CD4-positive, CD25-positive, alpha-beta regulatory T cell (primary cell): ENCODE data around the gene RPH3AL. TPM values are rescaled to one million over a fixed set of nuclear protein-coding genes. Genes with fewer than 3 reads are reported as not detected.

ENCODE experiments used
- ATAC-seq, 2 donors: fragments of 150-1000 bp; cut with Tn5 transposase; one replicate each; pipeline ENCODE4 v1.10.0; 2021; ENCODE audit warnings: low read depth in 2 of 2, moderate number of reproducible peaks in 2 of 2, moderate library complexity in 1 of 2
- DNase-seq, 3 donors: peaks; one replicate each; pipeline versions ENCODE4 v3.0.0 to v3.0.0-alpha.2; 2012 to 2022; ENCODE audit warnings: mixed read lengths in 1 of 3
- H3K27ac ChIP-seq: one replicate; pipeline ENCODE4 v1.7.0; 2013; ENCODE audit warnings: mild to moderate bottlenecking, low read length; ENCODE audit not compliant: insufficient read depth, poor library complexity, severe bottlenecking
- H3K27me3 ChIP-seq: one replicate; pipeline ENCODE4 v1.7.0; 2013; ENCODE audit warnings: low read length; ENCODE audit not compliant: control insufficient read depth, insufficient read depth
- H3K36me3 ChIP-seq: one replicate; pipeline ENCODE4 v1.7.0; 2013; ENCODE audit warnings: mild to moderate bottlenecking, low read length, moderate library complexity; ENCODE audit not compliant: control insufficient read depth, insufficient read depth
- H3K4me1 ChIP-seq: 2 replicates; pipeline ENCODE4 v1.7.0; 2013; ENCODE audit warnings: mild to moderate bottlenecking, low read length; ENCODE audit not compliant: insufficient read depth, control insufficient read depth, poor library complexity, severe bottlenecking
- H3K4me3 ChIP-seq: one replicate; pipeline ENCODE4 v1.7.0; 2013; ENCODE audit warnings: low read depth, mild to moderate bottlenecking, low read length, moderate library complexity
- H3K9me3 ChIP-seq, 2 experiments: 1 replicate in 1 of 2; 2 replicates in 1 of 2; pipeline ENCODE4 v1.7.0; 2013; ENCODE audit warnings: low read length in 2 of 2, mild to moderate bottlenecking in 1 of 2, moderate library complexity in 1 of 2; ENCODE audit not compliant: control insufficient read depth in 2 of 2
- H3K27ac Mint-ChIP-seq, 3 donors: one replicate each; pipeline ENCODE4 v1.8.0; 2020 to 2022; ENCODE audit warnings: mild to moderate bottlenecking in 3 of 3, mixed read lengths in 3 of 3, moderate library complexity in 2 of 3
- H3K27me3 Mint-ChIP-seq: one replicate; pipeline ENCODE4 v1.8.0; 2022; ENCODE audit warnings: mild to moderate bottlenecking, mixed read lengths
- H3K36me3 Mint-ChIP-seq: one replicate; pipeline ENCODE4 v1.8.0; 2020; ENCODE audit warnings: mixed read lengths
- H3K4me1 Mint-ChIP-seq, 4 donors: one replicate each; pipeline ENCODE4 v1.8.0; 2020 to 2022; ENCODE audit warnings: mixed read lengths in 4 of 4, mild to moderate bottlenecking in 1 of 4
- H3K4me3 Mint-ChIP-seq, 4 donors: one replicate each; pipeline ENCODE4 v1.8.0; 2020 to 2022; ENCODE audit warnings: mild to moderate bottlenecking in 4 of 4, mixed read lengths in 4 of 4, moderate library complexity in 3 of 4
- H3K9me3 Mint-ChIP-seq, 7 donors: one replicate each; pipeline ENCODE4 v1.8.0; 2020 to 2022; ENCODE audit warnings: mixed read lengths in 7 of 7, mild to moderate bottlenecking in 3 of 7, moderate library complexity in 2 of 7
- polyA plus RNA-seq, 4 donors: library from polyadenylated mRNA; unstranded; fragments of 300-500 nt; fragmentation: Illumina TruSeq; gene quantifications; one replicate each; pipeline ENCODE4 v1.2.3, GENCODE V29; 2021
- total RNA-seq: library from RNA; stranded (reverse); gene quantifications from one replicate; pipeline ENCODE4 v1.2.3, GENCODE V29; 2022

RPH3AL gene
- total and polyA plus RNA-seq, 5 donors from 2014 or later, result 0.65 to 5.6 (median 3.0) TPM

- H3K36me3 Mint-ChIP-seq, result peaks cover 4% of the 10 kb centered on the region
Observed at GRCh38 chr17:391850-392249, 39.2 kb upstream of the RPH3AL start.

GRCh38 chr17:390025-390424, 37.4 kb upstream of the RPH3AL start:
- DNase-seq (no peak), ATAC-seq (no peak)
- no peak overlapping the region for H3K4me3 ChIP-seq
- peaks cover 11% of the 10 kb centered on the region for H3K4me1 ChIP-seq
- no peak overlapping the region for H3K27ac ChIP-seq
- Mint-ChIP-seq H3K9me3 (peaks cover 0 to 7% (median 0%) of the 10 kb centered on the region in 7 donors), H3K4me3 (no peak overlapping the region), H3K27me3 (peaks cover 12% of the 10 kb centered on the region), H3K36me3 (no peaks in the 10 kb centered on the region), H3K27ac (peak overlapping the region in 1 of 3 donors; percentile 88), H3K4me1 (peaks cover 4 to 17% (median 10%) of the 10 kb centered on the region in 4 donors)
- H3K36me3 ChIP-seq, result no peaks in the 10 kb centered on the region
- no peaks in the 10 kb centered on the region for H3K27me3 ChIP-seq
- H3K9me3 ChIP-seq, result no peaks in the 10 kb centered on the region

More at GRCh38 chr17:391850-392249, 39.2 kb upstream of the RPH3AL start:
- H3K27me3 Mint-ChIP-seq, result peaks cover 7% of the 10 kb centered on the region
- H3K9me3 ChIP-seq, result no peaks in the 10 kb centered on the region
- no peak overlapping the region for H3K27ac ChIP-seq
- H3K4me1 Mint-ChIP-seq, result peaks cover 4 to 11% (median 7%) of the 10 kb centered on the region in 4 donors
- no peaks in the 10 kb centered on the region for H3K4me1 ChIP-seq
- no peak overlapping the region for H3K4me3 Mint-ChIP-seq
- H3K27me3 ChIP-seq, result no peaks in the 10 kb centered on the region
- H3K36me3 ChIP-seq, result peaks cover 2% of the 10 kb centered on the region
- H3K4me3 ChIP-seq, result no peak overlapping the region
- H3K27ac Mint-ChIP-seq, result no peak overlapping the region
- ATAC-seq (no peak), DNase-seq (no peak)
- H3K9me3 Mint-ChIP-seq, result peaks cover 0 to 5% (median 0%) of the 10 kb centered on the region in 7 donors

- Histone ChIP-seq H3K36me3 (no peaks in the 10 kb centered on the region), H3K27me3 (no peaks in the 10 kb centered on the region), H3K4me1 (peaks cover 14% of the 10 kb centered on the region), H3K9me3 (no peaks in the 10 kb centered on the region), H3K27ac (no peak overlapping the region), H3K4me3 (no peak overlapping the region)
- DNase-seq, result no peak
- peaks cover 27% of the 10 kb centered on the region for H3K27me3 Mint-ChIP-seq
- ATAC-seq, result no peak
- H3K36me3 Mint-ChIP-seq, result no peaks in the 10 kb centered on the region
- peaks cover 0 to 21% (median 13%) of the 10 kb centered on the region in 4 donors for H3K4me1 Mint-ChIP-seq
- peaks cover 0 to 7% (median 0%) of the 10 kb centered on the region in 7 donors for H3K9me3 Mint-ChIP-seq
- H3K27ac Mint-ChIP-seq, result no peak overlapping the region
- peak overlapping the region in 2 of 4 donors; percentile 29 to 93 for H3K4me3 Mint-ChIP-seq
Observed at GRCh38 chr17:388087-388486, 35.5 kb upstream of the RPH3AL start.

GRCh38 chr17:386141-386876, 33.7 kb upstream of the RPH3AL start:
- no peak overlapping the region for H3K27ac ChIP-seq
- ATAC-seq (peak; percentile 67 to 71), DNase-seq (peak; percentile 46 to 48 (median 47))
- Mint-ChIP-seq H3K9me3 (peaks cover 0 to 5% (median 0%) of the 10 kb centered on the region in 7 donors), H3K4me1 (peaks cover 9 to 29% (median 18%) of the 10 kb centered on the region in 4 donors), H3K27me3 (peaks cover 32% of the 10 kb centered on the region), H3K36me3 (peaks cover 4% of the 10 kb centered on the region), H3K27ac (peak overlapping the region in 2 of 3 donors; percentile 69 to 86), H3K4me3 (peak overlapping the region; percentile 87 to 90 (median 88))
- H3K27me3 ChIP-seq, result no peaks in the 10 kb centered on the region
- no peak overlapping the region for H3K4me3 ChIP-seq
- no peaks in the 10 kb centered on the region for H3K9me3 ChIP-seq
- peaks cover 14% of the 10 kb centered on the region for H3K4me1 ChIP-seq
- H3K36me3 ChIP-seq, result no peaks in the 10 kb centered on the region

GRCh38 chr17:385836-386140, 33.2 kb upstream of the RPH3AL start:
- Mint-ChIP-seq H3K9me3 (peaks cover 0 to 5% (median 0%) of the 10 kb centered on the region in 7 donors), H3K4me1 (peaks cover 10 to 30% (median 18%) of the 10 kb centered on the region in 4 donors), H3K27ac (no peak overlapping the region), H3K36me3 (peaks cover 4% of the 10 kb centered on the region), H3K27me3 (peaks cover 33% of the 10 kb centered on the region), H3K4me3 (no peak overlapping the region)
- Histone ChIP-seq H3K9me3 (no peaks in the 10 kb centered on the region), H3K4me1 (peaks cover 14% of the 10 kb centered on the region), H3K4me3 (no peak overlapping the region), H3K36me3 (no peaks in the 10 kb centered on the region), H3K27me3 (no peaks in the 10 kb centered on the region), H3K27ac (no peak overlapping the region)
- ATAC-seq (no peak), DNase-seq (no peak)

GRCh38 chr17:385178-385835, 32.7 kb upstream of the RPH3AL start:
- ATAC-seq, result peak; percentile 14 to 16

GRCh38 chr17:384622-385177, 32.1 kb upstream of the RPH3AL start:
- Histone ChIP-seq H3K27me3 (no peaks in the 10 kb centered on the region), H3K36me3 (no peaks in the 10 kb centered on the region), H3K9me3 (no peaks in the 10 kb centered on the region), H3K4me1 (peaks cover 14% of the 10 kb centered on the region), H3K27ac (no peak overlapping the region), H3K4me3 (no peak overlapping the region)
- Mint-ChIP-seq H3K27ac (peak overlapping the region in 2 of 3 donors; percentile 30 to 55), H3K9me3 (peaks cover 0 to 5% (median 0%) of the 10 kb centered on the region in 7 donors), H3K36me3 (peaks cover 4% of the 10 kb centered on the region), H3K4me1 (peaks cover 10 to 30% (median 18%) of the 10 kb centered on the region in 4 donors), H3K27me3 (peaks cover 33% of the 10 kb centered on the region), H3K4me3 (peak overlapping the region; percentile 81 to 94 (median 84))
- DNase-seq (no peak), ATAC-seq (no peak)

More at GRCh38 chr17:385178-385835, 32.7 kb upstream of the RPH3AL start:
- H3K27me3 ChIP-seq, result no peaks in the 10 kb centered on the region
- Mint-ChIP-seq H3K27me3 (peaks cover 33% of the 10 kb centered on the region), H3K9me3 (peaks cover 0 to 5% (median 0%) of the 10 kb centered on the region in 7 donors), H3K4me1 (peaks cover 10 to 30% (median 18%) of the 10 kb centered on the region in 4 donors), H3K27ac (no peak overlapping the region), H3K36me3 (peaks cover 4% of the 10 kb centered on the region), H3K4me3 (peak overlapping the region in 2 of 4 donors; percentile 70 to 82)
- no peak for DNase-seq
- no peaks in the 10 kb centered on the region for H3K36me3 ChIP-seq
- H3K4me1 ChIP-seq, result peaks cover 14% of the 10 kb centered on the region
- H3K27ac ChIP-seq, result no peak overlapping the region
- H3K4me3 ChIP-seq, result no peak overlapping the region
- H3K9me3 ChIP-seq, result no peaks in the 10 kb centered on the region
